ENCODE results near the gene NOS1AP. TPM values are rescaled to one million over a fixed set of nuclear protein-coding genes. Genes with fewer than 3 reads are reported as not detected.

The NOS1AP gene
- total RNA-seq, 1 donor: 0.18 TPM

DNA sequence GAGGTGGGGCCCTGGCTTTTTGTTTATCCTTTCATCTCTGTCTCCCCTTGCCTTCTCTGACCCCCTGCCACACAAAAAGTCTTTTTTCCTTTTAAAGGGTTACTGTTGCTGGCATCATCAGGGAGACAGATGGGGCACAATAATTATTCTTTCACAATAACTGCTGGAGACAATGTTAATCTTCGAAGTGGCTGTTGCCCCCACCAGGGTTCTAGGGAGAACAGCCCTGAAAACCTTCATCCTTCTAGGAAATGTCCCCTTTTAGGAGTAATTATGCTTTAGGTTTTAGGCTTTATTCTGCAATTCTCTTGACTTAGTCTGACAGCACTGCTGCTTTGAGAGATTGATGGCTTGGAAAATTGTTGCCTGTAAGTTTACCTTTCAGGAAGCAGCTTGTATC lies 150.0 kb downstream of the NOS1AP start:
- DNase-seq (ENCODE audit: low read depth): no peak
- H3K4me3 ChIP-seq (ENCODE audit: low read depth, low read length): no peak overlapping the region
- TF ChIP-seq, protein P1, sequence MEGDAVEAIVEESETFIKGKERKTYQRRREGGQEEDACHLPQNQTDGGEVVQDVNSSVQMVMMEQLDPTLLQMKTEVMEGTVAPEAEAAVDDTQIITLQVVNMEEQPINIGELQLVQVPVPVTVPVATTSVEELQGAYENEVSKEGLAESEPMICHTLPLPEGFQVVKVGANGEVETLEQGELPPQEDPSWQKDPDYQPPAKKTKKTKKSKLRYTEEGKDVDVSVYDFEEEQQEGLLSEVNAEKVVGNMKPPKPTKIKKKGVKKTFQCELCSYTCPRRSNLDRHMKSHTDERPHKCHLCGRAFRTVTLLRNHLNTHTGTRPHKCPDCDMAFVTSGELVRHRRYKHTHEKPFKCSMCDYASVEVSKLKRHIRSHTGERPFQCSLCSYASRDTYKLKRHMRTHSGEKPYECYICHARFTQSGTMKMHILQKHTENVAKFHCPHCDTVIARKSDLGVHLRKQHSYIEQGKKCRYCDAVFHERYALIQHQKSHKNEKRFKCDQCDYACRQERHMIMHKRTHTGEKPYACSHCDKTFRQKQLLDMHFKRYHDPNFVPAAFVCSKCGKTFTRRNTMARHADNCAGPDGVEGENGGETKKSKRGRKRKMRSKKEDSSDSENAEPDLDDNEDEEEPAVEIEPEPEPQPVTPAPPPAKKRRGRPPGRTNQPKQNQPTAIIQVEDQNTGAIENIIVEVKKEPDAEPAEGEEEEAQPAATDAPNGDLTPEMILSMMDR (IDR thresholded peaks at IDR 0.05; ENCODE audit: insufficient read depth, low read length): no peak

DNA sequence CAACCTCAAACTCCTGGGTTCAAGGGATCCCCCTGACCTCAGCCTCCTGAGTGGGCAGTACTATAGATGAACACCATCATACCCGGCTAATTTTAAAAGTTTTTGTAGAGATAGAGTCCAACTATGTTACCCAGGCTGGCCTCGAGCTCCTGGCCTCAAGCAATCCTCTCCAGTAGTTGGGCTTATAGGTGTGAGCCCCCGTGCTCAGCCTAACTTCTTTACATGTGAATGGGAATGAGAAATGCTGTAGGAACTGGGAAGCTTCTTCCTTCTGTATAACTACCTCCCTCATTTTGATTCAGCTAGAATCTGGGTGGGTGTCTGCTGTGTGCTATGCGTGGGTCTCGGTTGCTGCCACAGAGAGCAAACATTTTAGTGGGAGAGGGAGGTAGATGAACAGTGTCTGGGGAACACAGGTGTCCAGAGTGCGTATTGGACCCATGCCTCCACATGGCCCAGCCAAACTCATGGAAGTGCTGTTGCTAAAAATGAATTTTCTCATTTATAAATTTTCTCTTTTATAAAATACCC lies 150.6 kb downstream of the NOS1AP start:
- no peak for DNase-seq (ENCODE audit: low read depth)
- TF ChIP-seq, protein P1 (IDR thresholded peaks at IDR 0.05; ENCODE audit: insufficient read depth, low read length): no peak
- H3K4me3 ChIP-seq (ENCODE audit: low read depth, low read length): no peak overlapping the region

DNA sequence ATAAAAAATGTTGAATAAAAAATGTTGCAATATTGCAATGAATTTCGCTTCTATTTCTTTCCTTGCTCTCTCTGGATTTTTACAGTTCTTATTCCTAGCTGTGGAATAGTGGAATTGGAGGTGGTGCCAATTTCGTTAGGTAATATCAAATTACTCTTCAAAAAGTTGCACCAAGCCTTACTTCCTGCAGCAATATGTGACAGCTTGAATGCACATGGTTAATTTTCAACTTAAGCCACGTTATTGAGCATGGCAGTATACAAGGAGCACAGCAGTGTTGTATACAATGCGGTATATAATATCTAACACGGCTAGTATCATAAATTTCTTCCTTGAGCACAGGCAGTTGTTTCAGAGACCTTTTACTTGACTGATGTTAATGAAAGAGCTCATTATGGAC lies 152.5 kb downstream of the NOS1AP start:
- DNase-seq (ENCODE audit: low read depth): no peak
- no peak overlapping the region for H3K4me3 ChIP-seq (ENCODE audit: low read depth, low read length)
- TF ChIP-seq, protein P1 (IDR thresholded peaks at IDR 0.05; ENCODE audit: insufficient read depth, low read length): no peak

DNA sequence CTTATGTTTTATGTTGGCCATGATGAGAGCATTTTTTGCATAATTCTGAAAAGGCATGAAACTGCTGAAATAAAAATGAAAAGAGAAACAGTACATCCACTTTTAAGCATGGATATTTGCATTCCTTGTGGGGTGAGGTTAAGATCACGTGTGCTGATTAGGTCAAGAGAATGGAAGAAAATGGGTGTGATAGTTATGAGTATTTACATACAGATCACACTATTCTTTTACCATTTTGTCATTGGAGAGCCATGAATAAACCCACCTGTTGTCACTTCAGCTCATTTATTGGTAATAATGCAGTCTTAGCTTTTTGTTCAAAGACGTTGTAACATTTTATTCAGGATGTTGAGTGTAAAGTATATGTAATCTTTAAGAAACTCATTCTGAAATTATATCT lies 153.2 kb downstream of the NOS1AP start:
- TF ChIP-seq, protein P1 (IDR thresholded peaks at IDR 0.05; ENCODE audit: insufficient read depth, low read length): no peak
- no peak overlapping the region for H3K4me3 ChIP-seq (ENCODE audit: low read depth, low read length)
- DNase-seq (ENCODE audit: low read depth): no peak

DNA sequence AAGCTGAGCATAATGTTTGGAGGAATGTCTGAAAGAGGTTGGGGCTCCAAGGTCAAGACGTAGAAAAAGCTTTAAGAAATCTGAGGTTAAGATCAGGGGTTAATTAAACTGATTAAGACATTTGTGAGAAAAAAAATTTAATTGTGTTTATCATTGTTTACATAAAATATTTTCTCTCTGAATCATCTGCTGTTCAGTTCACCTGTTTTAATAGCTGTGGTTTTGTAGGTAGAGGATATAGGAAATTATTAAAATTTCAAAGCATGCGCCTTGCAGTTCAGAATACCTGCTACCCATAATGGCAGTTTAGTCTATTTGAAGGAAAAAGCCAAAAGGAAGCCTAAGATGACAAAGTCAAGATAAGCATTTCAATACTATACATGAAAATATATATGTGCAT lies 154.0 kb downstream of the NOS1AP start:
- no peak overlapping the region for H3K4me3 ChIP-seq (ENCODE audit: low read depth, low read length)
- no peak for DNase-seq (ENCODE audit: low read depth)
- TF ChIP-seq, protein P1 (IDR thresholded peaks at IDR 0.05; ENCODE audit: insufficient read depth, low read length): no peak

DNA sequence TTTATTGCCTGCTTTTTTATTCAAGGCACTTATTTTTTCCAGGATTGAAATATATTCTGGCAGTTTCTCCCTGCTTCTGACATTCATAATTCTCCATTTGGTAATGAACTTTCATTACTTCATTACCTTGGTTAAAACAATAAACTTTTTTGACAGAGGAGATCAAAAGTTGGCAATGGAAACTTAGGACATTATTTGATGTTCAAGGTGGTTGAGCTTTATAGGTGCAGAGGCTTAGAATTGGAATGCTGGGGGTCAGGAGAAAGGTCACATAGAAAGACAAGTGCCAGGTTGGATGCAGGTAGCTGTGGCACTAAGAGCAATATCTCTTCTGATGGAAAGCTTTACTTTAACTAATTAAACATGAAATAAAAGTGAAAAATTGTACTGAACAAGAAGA lies 154.8 kb downstream of the NOS1AP start:
- no peak for DNase-seq (ENCODE audit: low read depth)
- no peak overlapping the region for H3K4me3 ChIP-seq (ENCODE audit: low read depth, low read length)
- TF ChIP-seq, protein P1 (IDR thresholded peaks at IDR 0.05; ENCODE audit: insufficient read depth, low read length): no peak

DNA sequence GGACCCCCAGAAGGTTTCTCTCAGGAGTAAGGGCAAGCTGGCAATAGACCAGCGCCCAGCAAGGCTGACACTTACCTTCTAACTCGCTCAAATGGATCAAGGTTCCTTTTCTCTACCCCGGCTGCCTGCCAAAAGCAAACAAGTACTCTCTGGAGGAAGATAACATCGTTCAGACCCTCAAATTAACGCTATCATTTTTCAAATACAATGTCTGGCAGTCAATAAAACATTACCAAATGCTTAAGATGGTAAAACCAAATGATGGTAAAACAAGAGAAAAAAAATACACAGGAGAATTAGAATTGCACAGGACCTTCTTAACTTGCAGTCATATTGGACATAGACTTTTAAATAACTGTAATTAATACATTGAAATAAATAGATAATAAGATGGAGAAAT lies 159.1 kb downstream of the NOS1AP start:
- TF ChIP-seq, protein P1 (IDR thresholded peaks at IDR 0.05; ENCODE audit: insufficient read depth, low read length): no peak
- no peak for DNase-seq (ENCODE audit: low read depth)
- no peak overlapping the region for H3K4me3 ChIP-seq (ENCODE audit: low read depth, low read length)

Measured in fibroblast of the aortic adventitia (primary cell).